ENCODE results near the gene ADRA2C.

DNA sequence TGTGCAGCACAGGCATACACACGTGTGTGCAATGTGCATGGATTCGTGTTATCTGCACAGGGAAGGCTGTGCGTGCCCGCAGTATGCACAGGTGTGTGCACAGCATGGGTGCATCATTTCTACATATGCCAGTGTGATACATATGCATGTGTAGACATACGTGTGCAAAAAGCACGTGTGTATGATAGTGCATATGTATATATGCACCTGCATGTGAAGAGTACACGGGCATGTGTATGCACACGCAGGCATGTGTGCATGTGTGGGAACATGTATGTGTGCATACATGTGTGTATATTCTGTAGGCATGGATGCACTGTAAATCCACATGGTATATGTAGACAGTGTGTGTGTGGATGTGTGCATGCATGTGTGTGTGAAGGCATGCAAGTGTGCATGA, 3.9 kb upstream of the ADRA2C start:
- TF ChIP-seq, protein P1, sequence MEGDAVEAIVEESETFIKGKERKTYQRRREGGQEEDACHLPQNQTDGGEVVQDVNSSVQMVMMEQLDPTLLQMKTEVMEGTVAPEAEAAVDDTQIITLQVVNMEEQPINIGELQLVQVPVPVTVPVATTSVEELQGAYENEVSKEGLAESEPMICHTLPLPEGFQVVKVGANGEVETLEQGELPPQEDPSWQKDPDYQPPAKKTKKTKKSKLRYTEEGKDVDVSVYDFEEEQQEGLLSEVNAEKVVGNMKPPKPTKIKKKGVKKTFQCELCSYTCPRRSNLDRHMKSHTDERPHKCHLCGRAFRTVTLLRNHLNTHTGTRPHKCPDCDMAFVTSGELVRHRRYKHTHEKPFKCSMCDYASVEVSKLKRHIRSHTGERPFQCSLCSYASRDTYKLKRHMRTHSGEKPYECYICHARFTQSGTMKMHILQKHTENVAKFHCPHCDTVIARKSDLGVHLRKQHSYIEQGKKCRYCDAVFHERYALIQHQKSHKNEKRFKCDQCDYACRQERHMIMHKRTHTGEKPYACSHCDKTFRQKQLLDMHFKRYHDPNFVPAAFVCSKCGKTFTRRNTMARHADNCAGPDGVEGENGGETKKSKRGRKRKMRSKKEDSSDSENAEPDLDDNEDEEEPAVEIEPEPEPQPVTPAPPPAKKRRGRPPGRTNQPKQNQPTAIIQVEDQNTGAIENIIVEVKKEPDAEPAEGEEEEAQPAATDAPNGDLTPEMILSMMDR (IDR thresholded peaks at IDR 0.05; ENCODE audit: poor library complexity): no peak
- TF ChIP-seq EZH2 (IDR thresholded peaks at IDR 0.05; ENCODE audit: borderline replicate concordance): no peak

All from hepatocyte (in vitro differentiated cells).